ENCODE results near the gene SFR1.

Gene SFR1

GRCh38 chr10:104104926-104105325, 17.0 kb upstream of the SFR1 start:
- no peak for DNase-seq (ENCODE audit: low read depth)

GRCh38 chr10:104109908-104110662, 11.9 kb upstream of the SFR1 start:
- no peak for DNase-seq (ENCODE audit: low read depth)

- no peak for DNase-seq (ENCODE audit: low read depth)
Observed at GRCh38 chr10:104113376-104113956, 8.5 kb upstream of the SFR1 start.

- DNase-seq (ENCODE audit: low read depth): no peak
Observed at GRCh38 chr10:104117839-104118323, 4.1 kb upstream of the SFR1 start.

GRCh38 chr10:104119996-104120395, 2.0 kb upstream of the SFR1 start:
- DNase-seq (ENCODE audit: low read depth): no peak

GRCh38 chr10:104120512-104120902, 1.5 kb upstream of the SFR1 start:
- no peak for DNase-seq (ENCODE audit: low read depth)

GRCh38 chr10:104120903-104121484, 977 bp upstream of the SFR1 start:
- peak; percentile 66 for DNase-seq (ENCODE audit: low read depth)

GRCh38 chr10:104122225-104123107, 495 bp downstream of the SFR1 start:
- DNase-seq (ENCODE audit: low read depth): no peak

GRCh38 chr10:104123397-104123796, 1.4 kb downstream of the SFR1 start:
- DNase-seq (ENCODE audit: low read depth): no peak

GRCh38 chr10:104127411-104127810, 5.4 kb downstream of the SFR1 start:
- DNase-seq (ENCODE audit: low read depth): no peak

- DNase-seq (ENCODE audit: low read depth): no peak
Observed at GRCh38 chr10:104128214-104128613, 6.2 kb downstream of the SFR1 start.

- DNase-seq (ENCODE audit: low read depth): no peak
Observed at GRCh38 chr10:104130041-104130440, 8.1 kb downstream of the SFR1 start.

- DNase-seq (ENCODE audit: low read depth): no peak
Observed at GRCh38 chr10:104138131-104138530, 16.2 kb downstream of the SFR1 start.

- DNase-seq (ENCODE audit: low read depth): no peak
Observed at GRCh38 chr10:104139221-104139620, 17.2 kb downstream of the SFR1 start.

GRCh38 chr10:104142081-104142480, 20.1 kb downstream of the SFR1 start:
- DNase-seq (ENCODE audit: low read depth): no peak

GRCh38 chr10:104143829-104144228, 21.9 kb downstream of the SFR1 start:
- DNase-seq (ENCODE audit: low read depth): no peak

GRCh38 chr10:104144931-104145330, 23.0 kb downstream of the SFR1 start:
- no peak for DNase-seq (ENCODE audit: low read depth)

GRCh38 chr10:104146882-104147281, 24.9 kb downstream of the SFR1 start:
- no peak for DNase-seq (ENCODE audit: low read depth)

GRCh38 chr10:104150139-104150538, 28.2 kb downstream of the SFR1 start:
- no peak for DNase-seq (ENCODE audit: low read depth)

- DNase-seq (ENCODE audit: low read depth): no peak
Observed at GRCh38 chr10:104151737-104152136, 29.8 kb downstream of the SFR1 start.

GRCh38 chr10:104155591-104155990, 33.6 kb downstream of the SFR1 start:
- DNase-seq (ENCODE audit: low read depth): no peak

GRCh38 chr10:104170610-104171254, 48.8 kb downstream of the SFR1 start:
- no peak for DNase-seq (ENCODE audit: low read depth)

All from stimulated activated CD8-positive, alpha-beta memory T cell treated with anti-CD3 and anti-CD28 coated beads, Interleukin-15, amount 100 ng/mL, for 1 hour (primary cell).